Karpas-422 (cell line): Measurements from ENCODE around the gene TRIM28. TPM values are rescaled to one million over a fixed set of nuclear protein-coding genes. Genes with fewer than 3 reads are reported as not detected.

Source experiments
- DNase-seq: peaks from one replicate; pipeline ENCODE4 v3.0.0-alpha.2; 2015
- H2AFZ ChIP-seq: fragments of 200-600 bp; sonication (generic); 2 replicates; pipeline ENCODE4 v1.6.1; 2014; ENCODE audit warnings: antibody characterized with exemption, low read length, mixed read lengths
- H3K27ac ChIP-seq: fragments of 200-600 bp; sonication (generic); 2 replicates; pipeline ENCODE4 v1.5.1; 2014; ENCODE audit warnings: mild to moderate bottlenecking, low read length, moderate library complexity
- H3K27me3 ChIP-seq: fragments of 200-600 bp; sonication (generic); 2 replicates; pipeline ENCODE4 v1.6.1; 2014; ENCODE audit warnings: low read length, mixed read lengths
- H3K36me3 ChIP-seq: fragments of 200-600 bp; sonication (generic); 2 replicates; pipeline ENCODE4 v1.6.1; 2014; ENCODE audit warnings: low read length, mixed read lengths; ENCODE audit not compliant: insufficient read depth
- H3K4me1 ChIP-seq: fragments of 200-600 bp; sonication (generic); 2 replicates; pipeline ENCODE4 v1.6.1; 2014; ENCODE audit warnings: mild to moderate bottlenecking, low read length, mixed read lengths
- H3K4me2 ChIP-seq: fragments of 200-600 bp; sonication (generic); 2 replicates; pipeline ENCODE4 v1.6.1; 2014; ENCODE audit warnings: low read length, low read depth, mild to moderate bottlenecking; ENCODE audit not compliant: poor library complexity, severe bottlenecking
- H3K4me3 ChIP-seq: fragments of 200-600 bp; sonication (generic); 2 replicates; pipeline ENCODE4 v1.5.1; 2014; ENCODE audit warnings: mild to moderate bottlenecking, antibody characterized with exemption, low read length, mixed read lengths
- H3K79me2 ChIP-seq: fragments of 200-600 bp; sonication (generic); 2 replicates; pipeline ENCODE4 v1.6.1; 2014; ENCODE audit warnings: mild to moderate bottlenecking, low read length, mixed read lengths
- H3K9ac ChIP-seq: fragments of 200-600 bp; sonication (generic); 2 replicates; pipeline ENCODE4 v1.6.0; 2014; ENCODE audit warnings: low read length
- H3K9me2 ChIP-seq: fragments of 200-600 bp; sonication (generic), shearing (Covaris generic); replicated peaks from 2 replicates; pipeline ENCODE4 v1.6.0; 2014; ENCODE audit warnings: mild to moderate bottlenecking, low read length, moderate library complexity; ENCODE audit not compliant: insufficient read depth
- H3K9me3 ChIP-seq: fragments of 300-700, 200-600 bp; sonication (generic); 2 replicates; pipeline ENCODE4 v1.6.1; 2014; ENCODE audit warnings: low read length, mixed read lengths
- H4K20me1 ChIP-seq: fragments of 200-600 bp; sonication (generic); 2 replicates; pipeline ENCODE4 v1.6.1; 2014; ENCODE audit warnings: mild to moderate bottlenecking, antibody characterized with exemption, low read length, low read depth; ENCODE audit not compliant: insufficient read depth
- total RNA-seq: library from RNA; depleted of rRNA; stranded (reverse); fragments of >200 nt; shearing (Covaris generic); gene quantifications from 2 replicates; pipeline ENCODE4 v1.2.3, GENCODE V29; 2014; ENCODE audit warnings: low replicate concordance

The TRIM28 gene
- total RNA-seq, 1 experiment from 2014 or later, result 142 TPM

DNA sequence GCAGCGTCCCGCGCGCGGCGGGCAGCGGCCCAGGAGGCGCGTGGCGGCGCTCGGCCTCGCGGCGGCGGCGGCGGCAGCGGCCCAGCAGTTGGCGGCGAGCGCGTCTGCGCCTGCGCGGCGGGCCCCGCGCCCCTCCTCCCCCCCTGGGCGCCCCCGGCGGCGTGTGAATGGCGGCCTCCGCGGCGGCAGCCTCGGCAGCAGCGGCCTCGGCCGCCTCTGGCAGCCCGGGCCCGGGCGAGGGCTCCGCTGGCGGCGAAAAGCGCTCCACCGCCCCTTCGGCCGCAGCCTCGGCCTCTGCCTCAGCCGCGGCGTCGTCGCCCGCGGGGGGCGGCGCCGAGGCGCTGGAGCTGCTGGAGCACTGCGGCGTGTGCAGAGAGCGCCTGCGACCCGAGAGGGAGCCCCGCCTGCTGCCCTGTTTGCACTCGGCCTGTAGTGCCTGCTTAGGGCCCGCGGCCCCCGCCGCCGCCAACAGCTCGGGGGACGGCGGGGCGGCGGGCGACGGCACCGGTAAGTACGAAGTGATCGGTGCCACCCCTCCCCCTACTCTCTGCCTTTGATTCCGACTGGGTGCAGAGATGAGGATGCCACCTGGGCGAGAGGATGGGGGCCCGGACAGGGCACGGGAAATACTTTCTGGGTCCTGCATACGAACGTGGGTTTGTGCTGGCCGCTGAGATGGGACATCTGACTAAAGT is 874 bp downstream of the TRIM28 start:
- Histone ChIP-seq H4K20me1 (peaks cover 27% of the 10 kb centered on the region), H3K27ac (peak overlapping the region; percentile 68), H3K4me2 (peak overlapping the region; percentile 88), H3K4me3 (peak overlapping the region; percentile 88), H2AFZ (no peak overlapping the region), H3K27me3 (no peaks in the 10 kb centered on the region), H3K9me2 (no peaks in the 10 kb centered on the region), H3K9me3 (no peaks in the 10 kb centered on the region), H3K36me3 (peaks cover 21% of the 10 kb centered on the region), H3K4me1 (peaks cover 17% of the 10 kb centered on the region), H3K79me2 (peaks cover 27% of the 10 kb centered on the region), H3K9ac (peak overlapping the region; percentile 94)
- peak; percentile 73 for DNase-seq

DNA sequence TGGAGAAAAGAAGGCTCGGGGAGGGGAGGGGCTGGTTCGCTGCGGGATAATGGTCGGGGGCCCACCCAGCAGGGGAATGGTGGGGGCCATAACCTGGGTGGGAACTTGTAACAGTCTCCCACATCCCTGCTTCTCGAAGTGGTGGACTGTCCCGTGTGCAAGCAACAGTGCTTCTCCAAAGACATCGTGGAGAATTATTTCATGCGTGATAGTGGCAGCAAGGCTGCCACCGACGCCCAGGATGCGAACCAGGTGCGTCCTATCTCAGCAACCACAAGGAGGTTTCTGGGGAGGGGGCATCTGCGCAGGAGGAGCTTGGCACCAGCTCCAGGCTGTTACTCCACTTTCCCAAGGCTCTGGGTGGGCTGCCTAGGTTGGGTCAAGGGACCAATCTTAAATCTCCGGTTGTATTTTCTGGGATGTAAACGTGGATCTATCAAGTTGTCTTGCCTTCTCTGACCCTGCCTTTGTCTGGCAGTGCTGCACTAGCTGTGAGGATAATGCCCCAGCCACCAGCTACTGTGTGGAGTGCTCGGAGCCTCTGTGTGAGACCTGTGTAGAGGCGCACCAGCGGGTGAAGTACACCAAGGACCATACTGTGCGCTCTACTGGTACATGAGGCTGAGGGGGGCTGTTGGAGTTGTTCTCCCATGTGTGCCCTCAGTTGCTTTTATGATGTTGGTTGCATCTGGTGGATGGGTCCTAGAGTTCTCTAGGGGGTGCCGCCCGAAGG is 1.6 kb downstream of the TRIM28 start:
- H3K79me2 ChIP-seq, result peaks cover 27% of the 10 kb centered on the region
- no peaks in the 10 kb centered on the region for H3K27me3 ChIP-seq
- peaks cover 17% of the 10 kb centered on the region for H3K4me1 ChIP-seq
- DNase-seq, result no peak
- H4K20me1 ChIP-seq, result peaks cover 27% of the 10 kb centered on the region
- H3K4me3 ChIP-seq, result peak overlapping the region; percentile 88
- peak overlapping the region; percentile 68 for H3K27ac ChIP-seq
- H3K9me2 ChIP-seq, result no peaks in the 10 kb centered on the region
- H3K9me3 ChIP-seq, result no peaks in the 10 kb centered on the region
- no peak overlapping the region for H2AFZ ChIP-seq
- peak overlapping the region; percentile 88 for H3K4me2 ChIP-seq
- H3K36me3 ChIP-seq, result peaks cover 21% of the 10 kb centered on the region
- H3K9ac ChIP-seq, result peak overlapping the region; percentile 94

DNA sequence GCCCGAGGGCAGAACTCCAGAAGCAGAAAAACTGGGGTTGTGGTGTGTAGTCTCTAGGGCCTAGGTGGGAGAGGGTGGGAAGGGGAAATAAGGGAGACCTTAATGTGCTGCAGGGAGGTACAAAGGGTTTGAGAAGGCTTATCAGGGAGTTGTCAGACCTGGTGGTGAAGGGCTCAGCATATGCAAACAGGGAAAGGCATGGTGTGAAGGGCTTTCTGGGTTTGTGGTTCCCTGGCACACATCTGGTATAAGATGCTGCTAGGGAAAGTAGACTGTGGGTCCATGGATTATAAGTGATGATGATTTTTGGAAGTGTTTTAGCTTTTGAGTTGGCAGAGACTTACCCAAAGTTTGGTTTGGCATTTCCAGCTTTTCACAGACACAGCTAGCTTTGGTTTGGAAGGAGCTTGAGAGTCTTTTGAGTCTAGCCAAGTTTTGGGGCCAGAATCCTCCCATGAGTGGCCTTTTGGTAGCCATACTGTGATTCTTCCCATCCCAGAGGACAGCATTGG is 2.2 kb downstream of the TRIM28 start:
- Histone ChIP-seq H3K27ac (peak overlapping the region; percentile 68; the same call in 1 of the 2 replicates), H3K4me3 (peak overlapping the region; percentile 88), H3K4me2 (peak overlapping the region; percentile 88), H3K4me1 (peaks cover 17% of the 10 kb centered on the region), H4K20me1 (peaks cover 27% of the 10 kb centered on the region), H3K27me3 (no peaks in the 10 kb centered on the region), H2AFZ (no peak overlapping the region), H3K9me3 (no peaks in the 10 kb centered on the region), H3K9me2 (no peaks in the 10 kb centered on the region), H3K79me2 (peaks cover 27% of the 10 kb centered on the region), H3K36me3 (peaks cover 21% of the 10 kb centered on the region), H3K9ac (peak overlapping the region; percentile 94)
- no peak for DNase-seq

DNA sequence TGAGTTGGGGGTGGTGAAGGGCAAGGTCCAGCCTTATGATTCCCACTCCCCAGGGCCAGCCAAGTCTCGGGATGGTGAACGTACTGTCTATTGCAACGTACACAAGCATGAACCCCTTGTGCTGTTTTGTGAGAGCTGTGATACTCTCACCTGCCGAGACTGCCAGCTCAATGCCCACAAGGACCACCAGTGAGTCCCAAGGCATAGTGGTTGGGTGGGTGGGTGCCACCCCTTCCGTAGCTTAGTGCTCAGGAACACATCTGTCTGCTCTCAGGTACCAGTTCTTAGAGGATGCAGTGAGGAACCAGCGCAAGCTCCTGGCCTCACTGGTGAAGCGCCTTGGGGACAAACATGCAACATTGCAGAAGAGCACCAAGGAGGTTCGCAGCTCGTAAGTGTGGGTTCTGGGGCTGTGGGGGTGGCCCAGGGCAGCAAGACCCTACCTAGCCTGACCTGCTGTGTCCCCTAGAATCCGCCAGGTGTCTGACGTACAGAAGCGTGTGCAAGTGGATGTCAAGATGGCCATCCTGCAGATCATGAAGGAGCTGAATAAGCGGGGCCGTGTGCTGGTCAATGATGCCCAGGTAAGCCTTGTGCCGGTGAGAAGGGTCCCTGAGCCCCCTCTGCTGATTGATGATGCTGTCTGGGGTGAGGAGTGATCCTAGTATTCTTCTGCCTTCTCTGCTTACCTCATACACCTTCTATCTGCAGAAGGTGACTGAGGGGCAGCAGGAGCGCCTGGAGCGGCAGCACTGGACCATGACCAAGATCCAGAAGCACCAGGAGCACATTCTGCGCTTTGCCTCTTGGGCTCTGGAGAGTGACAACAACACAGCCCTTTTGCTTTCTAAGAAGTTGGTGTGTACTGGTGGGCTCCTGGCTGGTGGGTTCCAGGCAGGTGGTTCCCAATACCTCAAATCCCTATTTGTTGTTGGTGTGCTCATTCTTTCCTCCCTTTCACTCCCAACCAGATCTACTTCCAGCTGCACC is 3.8 kb downstream of the TRIM28 start:
- Histone ChIP-seq H2AFZ (no peak overlapping the region), H3K9me3 (no peaks in the 10 kb centered on the region), H4K20me1 (peaks cover 27% of the 10 kb centered on the region), H3K9me2 (no peaks in the 10 kb centered on the region), H3K4me1 (peaks cover 23% of the 10 kb centered on the region), H3K9ac (no peak overlapping the region), H3K36me3 (peaks cover 23% of the 10 kb centered on the region), H3K4me3 (no peak overlapping the region), H3K4me2 (no peak overlapping the region), H3K27me3 (no peaks in the 10 kb centered on the region), H3K27ac (no peak overlapping the region), H3K79me2 (peaks cover 27% of the 10 kb centered on the region)
- DNase-seq, result no peak

- no peak overlapping the region for H3K27ac ChIP-seq
Observed at GRCh38 chr19:58548859-58549663, 5.2 kb downstream of the TRIM28 start.

DNA sequence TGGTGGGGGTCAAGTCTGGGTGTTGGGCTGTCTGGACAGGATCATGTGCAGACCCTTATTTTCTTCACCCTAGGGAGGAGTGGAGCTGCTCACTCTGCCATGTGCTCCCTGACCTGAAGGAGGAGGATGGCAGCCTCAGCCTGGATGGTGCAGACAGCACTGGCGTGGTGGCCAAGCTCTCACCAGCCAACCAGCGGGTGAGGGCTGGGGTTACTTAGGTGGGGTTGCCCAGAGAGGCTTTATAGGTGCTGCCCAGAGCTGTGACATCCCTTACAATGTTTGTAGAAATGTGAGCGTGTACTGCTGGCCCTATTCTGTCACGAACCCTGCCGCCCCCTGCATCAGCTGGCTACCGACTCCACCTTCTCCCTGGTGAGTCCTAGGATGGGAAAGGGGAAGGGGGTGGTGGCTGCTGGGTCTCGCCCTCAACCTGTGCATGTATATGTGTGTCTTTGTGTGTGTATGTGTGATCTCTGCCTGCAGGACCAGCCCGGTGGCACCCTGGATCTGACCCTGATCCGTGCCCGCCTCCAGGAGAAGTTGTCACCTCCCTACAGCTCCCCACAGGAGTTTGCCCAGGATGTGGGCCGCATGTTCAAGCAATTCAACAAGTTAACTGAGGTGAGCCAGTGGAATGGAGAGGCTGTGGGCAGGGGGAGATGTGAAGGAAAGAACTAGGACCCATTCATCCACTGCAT is 5.9 kb downstream of the TRIM28 start:
- H3K4me2 ChIP-seq, result no peak overlapping the region
- peaks cover 23% of the 10 kb centered on the region for H3K36me3 ChIP-seq
- no peaks in the 10 kb centered on the region for H3K9me2 ChIP-seq
- H4K20me1 ChIP-seq, result peaks cover 27% of the 10 kb centered on the region
- DNase-seq, result no peak
- no peaks in the 10 kb centered on the region for H3K9me3 ChIP-seq
- no peak overlapping the region for H3K9ac ChIP-seq
- H2AFZ ChIP-seq, result no peak overlapping the region
- H3K27ac ChIP-seq, result no peak overlapping the region
- H3K4me1 ChIP-seq, result peaks cover 30% of the 10 kb centered on the region
- no peak overlapping the region for H3K4me3 ChIP-seq
- H3K27me3 ChIP-seq, result no peaks in the 10 kb centered on the region
- peaks cover 26% of the 10 kb centered on the region for H3K79me2 ChIP-seq

More at GRCh38 chr19:58548859-58549663, 5.2 kb downstream of the TRIM28 start:
- H3K4me3 ChIP-seq, result no peak overlapping the region
- H3K4me1 ChIP-seq, result peaks cover 28% of the 10 kb centered on the region
- peaks cover 27% of the 10 kb centered on the region for H3K79me2 ChIP-seq
- no peaks in the 10 kb centered on the region for H3K27me3 ChIP-seq
- peaks cover 23% of the 10 kb centered on the region for H3K36me3 ChIP-seq
- H3K4me2 ChIP-seq, result no peak overlapping the region
- H3K9me3 ChIP-seq, result no peaks in the 10 kb centered on the region
- H3K9me2 ChIP-seq, result no peaks in the 10 kb centered on the region
- H3K9ac ChIP-seq, result no peak overlapping the region
- DNase-seq, result no peak
- H2AFZ ChIP-seq, result no peak overlapping the region
- peaks cover 27% of the 10 kb centered on the region for H4K20me1 ChIP-seq
